ENCODE measurements around the gene DCAF16.

The DCAF16 gene

GRCh38 chr4:17781300-17782287 is 29.0 kb downstream of the DCAF16 start, which contains the start of gene FAM184B:
Gene FAM184B (minus strand): TSS chr4:17781621. CDS start chr4:17781299, 322 bp downstream.
- no peak for DNase-seq

GRCh38 chr4:17780501-17781299 is 29.9 kb downstream of the DCAF16 start:
- no peak for DNase-seq

- no peak for DNase-seq
These were observed 32.1 kb downstream of the DCAF16 start for GRCh38 chr4:17778431-17778830.

DNA sequence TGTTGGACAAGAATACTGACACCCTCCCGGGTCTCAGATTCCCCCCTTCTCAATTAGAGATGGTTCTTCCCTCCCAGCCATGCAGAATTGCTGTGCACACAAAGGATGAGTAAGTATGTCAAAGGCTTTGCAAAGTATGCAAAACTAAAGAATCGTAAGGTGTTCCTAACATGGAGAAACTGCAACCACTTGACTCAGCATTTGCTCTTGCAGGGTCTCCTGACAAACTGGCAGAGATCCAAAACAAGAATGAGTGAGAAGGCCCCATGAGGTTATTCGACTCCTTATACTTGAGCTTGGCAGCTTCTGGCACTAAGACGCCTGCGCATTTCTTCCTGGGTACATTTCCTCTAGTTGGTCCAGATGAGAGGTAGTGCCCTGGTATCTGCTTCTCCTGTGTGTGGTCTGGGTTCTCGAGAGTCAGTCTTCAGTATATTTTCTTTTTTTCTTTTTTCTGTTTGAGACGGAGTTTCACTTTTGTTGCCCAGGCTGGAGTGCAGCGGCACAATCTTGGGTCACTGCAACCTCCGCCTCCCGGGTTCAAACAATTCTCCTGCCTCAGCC is 37.3 kb downstream of the DCAF16 start:
- no peak for DNase-seq

DNA sequence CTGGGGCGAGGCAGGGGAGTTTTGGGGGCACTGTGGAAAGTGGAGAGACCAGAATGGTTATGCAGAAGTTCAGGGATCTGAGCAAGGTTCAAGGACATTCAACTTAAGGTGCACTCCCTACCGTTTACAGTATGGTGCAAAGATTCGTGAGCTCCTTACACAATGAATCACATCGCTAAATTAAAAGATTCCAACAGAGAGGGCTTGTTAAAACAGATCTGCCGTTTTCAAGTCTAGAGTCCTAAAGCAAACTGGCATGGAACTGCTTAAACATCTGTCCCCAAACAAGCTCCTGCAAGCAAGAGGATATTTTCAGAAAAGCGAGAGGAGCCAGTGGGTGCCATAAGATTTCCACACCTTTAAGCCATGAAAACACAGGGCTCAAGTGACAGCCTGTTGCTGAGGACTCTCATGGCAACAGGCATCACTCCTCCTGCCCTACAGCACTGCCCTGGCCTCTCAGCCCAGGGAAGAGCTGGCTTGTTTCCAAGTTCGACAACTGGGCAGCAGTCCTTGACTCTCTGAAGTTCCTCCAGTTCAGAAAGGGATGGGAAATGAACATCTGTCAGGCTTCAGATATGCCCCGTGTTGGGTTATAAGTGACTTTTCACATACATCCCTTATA is 39.2 kb downstream of the DCAF16 start:
- DNase-seq = no peak

DNA sequence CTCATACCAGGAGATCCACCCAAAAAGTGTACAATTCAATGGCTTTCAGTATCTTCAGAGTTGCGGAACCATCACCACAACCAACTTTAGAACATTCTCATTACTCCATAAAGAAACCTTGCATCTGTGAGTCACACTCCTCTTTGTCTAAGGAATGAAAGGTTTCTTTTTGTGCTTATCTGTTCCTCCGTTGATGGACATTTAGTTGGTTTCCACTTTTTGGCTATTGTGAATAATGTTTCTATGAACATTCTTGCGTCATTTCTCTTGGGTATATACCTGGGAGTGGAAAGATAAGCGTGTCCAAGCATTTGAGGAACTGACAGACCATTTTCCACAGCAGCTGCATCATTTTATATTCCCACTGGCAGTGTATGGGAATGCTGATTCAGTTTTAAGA is 39.7 kb downstream of the DCAF16 start:
- DNase-seq = no peak

DNA sequence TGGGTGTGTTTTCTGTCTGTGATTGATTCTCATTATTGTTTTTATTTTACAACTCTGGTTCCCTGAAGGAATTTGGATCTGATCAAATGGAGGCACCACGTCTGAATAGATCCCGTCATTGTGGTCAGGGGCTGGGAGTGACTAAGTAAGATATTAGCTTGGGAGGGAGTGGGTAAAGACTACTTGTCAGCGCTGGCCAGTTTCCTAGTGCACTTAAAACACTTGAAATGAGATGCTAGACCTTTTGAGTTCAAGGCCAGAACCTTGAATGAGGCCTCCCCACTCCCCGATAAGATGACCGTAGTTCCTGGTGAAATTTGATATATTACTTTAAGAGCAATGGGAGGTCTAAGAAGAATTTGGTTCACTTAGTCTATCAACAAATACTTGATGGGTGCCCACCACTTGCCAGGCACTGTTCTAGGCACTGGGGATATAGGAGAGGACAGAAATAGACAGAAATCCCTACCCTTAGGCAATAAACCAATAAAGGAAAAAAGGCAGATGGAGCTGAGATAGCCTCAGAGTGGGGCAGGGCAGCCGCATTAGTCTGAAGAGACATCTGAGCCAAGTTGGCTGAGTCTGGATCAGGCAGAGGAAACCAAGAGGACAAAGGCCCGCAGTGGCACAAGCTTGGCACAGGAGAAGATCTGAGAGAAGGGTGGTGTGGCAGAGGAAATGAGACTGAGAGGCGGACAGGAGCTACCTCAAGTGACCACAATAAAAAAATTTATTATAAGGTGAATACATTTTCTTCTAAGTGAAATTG is 41.0 kb downstream of the DCAF16 start:
- DNase-seq = no peak

DNA sequence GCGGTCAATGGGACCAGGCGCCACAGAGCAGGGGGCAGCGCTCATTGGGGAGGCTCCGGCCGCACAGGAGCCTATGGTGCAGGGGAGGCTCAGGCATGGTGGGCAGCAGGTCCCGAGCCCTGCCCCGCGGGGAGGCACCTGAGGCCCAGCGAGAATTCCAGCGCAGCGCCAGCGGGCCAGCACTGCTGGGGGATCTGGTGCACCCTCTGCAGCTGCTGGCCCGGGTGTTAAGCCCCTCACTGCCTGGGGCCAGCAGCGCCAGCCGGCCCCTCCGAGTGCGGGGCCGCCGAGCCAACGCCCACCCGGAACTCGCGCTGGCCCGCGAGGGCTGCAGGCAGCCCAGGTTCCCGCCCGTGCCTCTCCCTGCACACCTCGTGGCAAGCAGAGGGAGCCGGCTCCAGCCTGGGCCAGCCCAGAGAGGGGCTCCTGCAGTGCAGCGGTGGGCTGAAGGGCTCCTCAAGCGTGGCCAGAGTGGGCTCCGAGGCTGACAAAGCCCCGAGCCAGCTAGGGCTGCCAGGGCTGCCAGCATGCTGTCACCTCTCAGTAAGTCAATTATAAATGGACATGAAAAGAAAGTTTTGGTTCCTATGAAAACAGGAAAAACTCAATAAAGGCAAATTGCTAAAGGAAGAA is 43.6 kb downstream of the DCAF16 start:
- no peak for DNase-seq

DNA sequence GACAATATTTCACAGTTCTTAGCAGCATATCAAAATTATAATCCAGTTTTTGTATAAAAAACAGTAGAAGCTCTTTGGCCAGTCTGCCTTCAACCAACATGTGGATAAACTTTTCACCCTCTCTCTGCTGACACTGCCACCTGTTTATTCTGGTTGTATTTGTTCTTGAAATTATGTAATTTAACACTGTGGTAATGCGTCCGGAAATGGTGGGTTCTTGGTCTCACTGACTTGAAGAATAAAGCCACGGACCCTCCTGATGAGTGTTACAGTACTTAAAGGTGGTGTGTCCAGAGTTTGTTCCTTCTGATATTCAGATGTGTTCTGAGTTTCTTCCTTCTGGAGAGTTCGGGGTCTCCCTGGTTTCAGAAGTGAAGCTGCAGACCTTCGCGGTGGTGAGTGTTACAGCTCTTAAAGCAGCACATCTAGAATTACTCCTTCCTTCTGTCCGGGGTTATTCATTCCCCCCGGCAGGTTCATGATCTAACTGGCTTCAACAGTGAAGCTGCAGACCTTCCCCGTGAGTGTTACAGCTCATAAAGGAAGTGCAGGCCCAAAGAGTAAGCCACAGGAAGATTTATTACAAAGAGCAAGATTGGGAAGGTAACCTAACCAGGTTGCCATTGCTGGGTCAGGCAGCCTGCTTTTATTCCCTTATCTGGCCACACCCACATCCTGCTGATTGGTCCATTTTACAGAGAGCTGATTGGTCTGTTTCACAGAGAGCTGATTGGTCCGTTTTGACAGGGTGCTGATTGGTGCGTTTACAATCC is 44.9 kb downstream of the DCAF16 start:
- no peak for DNase-seq

DNA sequence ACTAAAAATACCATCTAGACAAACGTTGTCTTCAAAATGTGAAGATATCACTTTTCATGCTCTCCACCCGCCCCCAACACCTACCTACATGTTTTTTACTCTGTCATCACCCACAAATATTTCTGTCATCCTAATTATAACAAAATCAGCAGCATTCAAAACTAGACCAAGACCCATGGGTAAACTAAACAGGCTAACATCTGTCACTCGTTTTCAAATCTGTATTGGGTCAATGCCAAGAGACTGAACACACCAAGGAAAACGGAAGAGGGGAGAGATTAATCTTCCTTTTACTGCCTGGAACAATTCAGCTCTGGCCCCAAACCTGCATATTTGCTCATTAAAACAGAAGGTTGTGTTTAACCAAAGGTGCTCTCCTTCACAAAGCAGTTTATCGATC is 46.6 kb downstream of the DCAF16 start:
- DNase-seq = no peak

GRCh38 chr4:17763416-17763815 is 47.1 kb downstream of the DCAF16 start:
- no peak for DNase-seq

DNA sequence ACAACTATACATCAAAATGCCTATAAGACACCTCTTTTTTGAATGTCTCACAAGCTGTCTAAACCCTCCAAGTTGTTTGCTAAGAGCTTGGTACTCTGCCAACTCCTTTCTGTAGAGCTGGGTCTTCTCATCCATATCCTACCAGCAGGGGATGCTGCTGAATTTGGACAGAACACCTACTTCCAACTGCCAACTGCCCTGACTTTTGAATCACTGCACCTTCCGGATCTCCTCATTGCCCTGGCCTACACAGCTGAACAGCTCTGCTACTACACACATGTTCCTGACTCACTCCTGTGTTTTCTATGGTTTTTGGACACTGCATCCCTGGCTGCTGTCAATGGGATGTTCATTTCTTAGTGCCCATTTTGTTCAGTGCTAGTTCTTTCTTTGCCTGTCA is 47.8 kb downstream of the DCAF16 start:
- DNase-seq = no peak

GRCh38 chr4:17761062-17761461 is 49.5 kb downstream of the DCAF16 start:
- no peak for DNase-seq

GRCh38 chr4:17760626-17761025 is 49.9 kb downstream of the DCAF16 start:
- DNase-seq = no peak

DNA sequence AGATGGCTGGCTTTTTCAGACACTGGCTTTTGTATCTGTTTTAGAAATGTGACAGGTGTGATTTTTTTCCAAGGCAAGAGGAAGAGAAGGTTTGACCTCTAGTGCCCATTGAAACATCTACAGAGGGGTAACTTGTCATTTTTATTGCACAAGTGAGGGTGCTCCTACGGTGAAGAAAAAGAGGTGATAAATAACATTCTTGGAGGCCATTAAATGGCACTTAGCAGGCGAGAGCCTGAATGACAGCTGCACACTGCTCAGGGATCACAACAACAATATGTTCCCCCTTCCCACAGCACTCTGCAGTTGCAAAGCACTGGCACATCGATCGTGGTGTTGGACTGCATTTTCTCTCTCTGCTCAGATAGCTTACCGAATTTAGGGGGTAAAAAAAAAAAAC is 52.1 kb downstream of the DCAF16 start:
- DNase-seq = no peak

DNA sequence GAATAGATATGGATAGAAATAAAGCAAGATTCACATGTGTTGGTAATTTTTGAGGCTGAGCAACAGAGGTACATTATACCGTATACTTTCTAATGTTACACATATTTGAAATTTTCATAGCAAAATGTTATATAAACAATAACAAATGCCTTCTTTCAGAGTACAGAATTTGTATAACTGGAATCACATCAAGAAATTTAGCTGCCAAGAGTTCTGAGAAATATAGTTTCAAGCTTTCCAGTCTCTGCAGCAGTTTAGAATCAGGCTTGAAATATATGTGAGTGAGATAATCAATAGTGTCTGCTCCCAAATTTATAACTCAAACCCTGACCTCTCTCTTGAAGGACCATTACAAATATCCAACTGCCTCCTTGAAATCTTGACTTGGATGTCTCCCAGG is 52.9 kb downstream of the DCAF16 start:
- no peak for DNase-seq

DNA sequence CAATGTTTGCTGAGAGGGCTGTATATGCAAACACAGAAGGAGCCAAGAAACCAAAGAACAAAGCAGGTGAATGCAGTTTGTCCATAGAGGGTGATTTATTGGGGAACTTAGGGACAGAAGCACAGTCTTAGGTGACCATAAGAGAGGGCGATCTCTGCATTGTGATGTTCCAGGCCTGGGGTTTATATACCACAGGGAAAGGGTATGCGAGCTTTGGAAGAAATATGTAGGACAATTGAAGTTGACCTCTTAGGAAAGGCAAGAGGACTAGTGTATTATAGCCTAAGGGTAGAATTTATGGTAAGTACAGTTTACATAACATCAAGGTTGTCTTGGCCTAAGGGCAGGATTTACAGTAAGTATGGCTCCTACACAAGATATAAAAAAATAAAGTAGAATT is 56.9 kb downstream of the DCAF16 start:
- no peak for DNase-seq
